Breast epithelium (tissue), 3 donors: Measurements from ENCODE around the gene DAPK2.

Source experiments
- CTCF ChIP-seq, 3 donors: fragments of 450-650 bp; IDR thresholded peaks; one replicate each; pipeline ENCODE4 v1.5.1; 2016 to 2017; ENCODE audit warnings: antibody characterized with exemption in 3 of 3, mild to moderate bottlenecking in 3 of 3, moderate library complexity in 3 of 3
- POLR2A ChIP-seq: fragments of 450-650 bp; IDR thresholded peaks from one replicate; pipeline ENCODE4 v1.6.1; 2016; ENCODE audit warnings: antibody characterized with exemption, mild to moderate bottlenecking, moderate library complexity

- TF ChIP-seq CTCF (IDR thresholded peaks at IDR 0.05) (no peak), POLR2A (no peak)
Observed at GRCh38 chr15:63973212-63974009, 72.9 kb downstream of the DAPK2 start.
